OCI-LY7 (cell line): ENCODE data around the gene CTDSPL. TPM values are rescaled to one million over a fixed set of nuclear protein-coding genes. Genes with fewer than 3 reads are reported as not detected.

ENCODE experiments used
- BruUV-seq: library from RNA; stranded (reverse); fragments of 400-500 nt; replicated peaks from 2 replicates; lab custom pipeline; 2021; lab: Mats Ljungman, UMichigan
- CTCF ChIA-PET: fragments of 300-600 bp; sonication (Branson Sonifier 250); formaldehyde crosslinking; loops from one replicate; lab custom pipeline; 2022; ENCODE audit warnings: antibody characterized with exemption; ENCODE audit not compliant: unreplicated experiment; lab: Charles Lee
- POLR2A ChIA-PET: fragments of 300-600 bp; sonication (Branson Sonifier 250); formaldehyde crosslinking; loops from one replicate; lab custom pipeline; 2022; ENCODE audit warnings: antibody characterized with exemption; lab: Charles Lee
- DNase-seq: peaks from one replicate; pipeline ENCODE4 v3.0.0-alpha.2; 2015; ENCODE audit warnings: low spot score
- H2AFZ ChIP-seq: fragments of 200-600 bp; sonication (generic), shearing (Covaris generic); 2 replicates; pipeline ENCODE4 v1.6.1; 2014; ENCODE audit warnings: mild to moderate bottlenecking, antibody characterized with exemption, low read length, moderate library complexity
- H3K27ac ChIP-seq: fragments of 200-600 bp; sonication (generic); 2 replicates; pipeline ENCODE4 v1.5.1; 2014; ENCODE audit warnings: mixed run types, low read depth, mild to moderate bottlenecking, moderate library complexity, low read length, inconsistent platforms; ENCODE audit not compliant: poor library complexity, severe bottlenecking
- H3K36me3 ChIP-seq: fragments of 200-600 bp; sonication (generic); 2 replicates; pipeline ENCODE4 v1.6.1; 2014; ENCODE audit warnings: mild to moderate bottlenecking, antibody characterized with exemption, low read length, moderate library complexity, mixed read lengths; ENCODE audit not compliant: insufficient read depth
- H3K4me1 ChIP-seq: fragments of 200-600 bp; sonication (generic); 2 replicates; pipeline ENCODE4 v1.5.1; 2014; ENCODE audit warnings: mild to moderate bottlenecking, low read length; ENCODE audit not compliant: insufficient read depth, poor library complexity, severe bottlenecking
- H3K4me2 ChIP-seq: fragments of 200-600 bp; sonication (generic); 2 replicates; pipeline ENCODE4 v1.6.1; 2014; ENCODE audit warnings: mild to moderate bottlenecking, low read length
- H3K4me3 ChIP-seq: fragments of 200-600 bp; sonication (generic); 2 replicates; pipeline ENCODE4 v1.5.1; 2014; ENCODE audit warnings: mild to moderate bottlenecking, low read depth, low read length; ENCODE audit not compliant: poor library complexity, severe bottlenecking
- H3K79me2 ChIP-seq: fragments of 200-600 bp; sonication (generic); 2 replicates; pipeline ENCODE4 v1.6.1; 2016; ENCODE audit warnings: low read depth, mild to moderate bottlenecking, low read length, moderate library complexity, mixed read lengths; ENCODE audit not compliant: insufficient read depth
- H3K9me2 ChIP-seq: fragments of 200-600 bp; sonication (generic); 2 replicates; pipeline ENCODE4 v1.6.1; 2016; ENCODE audit warnings: mild to moderate bottlenecking, low read length, mixed read lengths; ENCODE audit not compliant: insufficient read depth
- H3K9me3 ChIP-seq: fragments of 200-600 bp; sonication (generic); 2 replicates; pipeline ENCODE4 v1.6.1; 2014; ENCODE audit warnings: mild to moderate bottlenecking, mixed run types, low read length, mixed read lengths
- H4K20me1 ChIP-seq: fragments of 200-600 bp; sonication (generic); 2 replicates; pipeline ENCODE4 v1.6.1; 2014; ENCODE audit warnings: mild to moderate bottlenecking, antibody characterized with exemption, low read length, moderate library complexity, mixed read lengths; ENCODE audit not compliant: insufficient read depth
- EZH2phosphoT487 ChIP-seq: fragments of 200-600 bp; sonication (generic); IDR thresholded peaks from 2 replicates; pipeline ENCODE4 v1.6.1; 2018; ENCODE audit warnings: low read depth, borderline replicate concordance, mild to moderate bottlenecking, mixed run types, antibody characterized with exemption, low read length, moderate library complexity, mixed read lengths
- intact Hi-C: fragments of 100-400 bp; cut with micrococcal nuclease; formaldehyde crosslinking; loops from one replicate; pipeline ENCODE4 v1.10.0; 2022; ENCODE audit not compliant: unreplicated experiment
- total RNA-seq, 2 experiments: library from RNA; depleted of rRNA in 1 of 2; stranded (reverse); fragments of >200 nt in 1 of 2; shearing (Covaris generic) in 1 of 2; gene quantifications; 2 replicates each; pipeline ENCODE4 v1.2.3, GENCODE V29; 2014 to 2022
- TF ChIP-seq, protein P1 (sequence below): fragments of 200-600 bp; sonication (generic); conservative IDR thresholded peaks from 2 replicates; pipeline ENCODE4 v1.5.1; 2014; ENCODE audit warnings: mild to moderate bottlenecking, antibody characterized with exemption, low read length, moderate library complexity, mixed read lengths

CTDSPL gene
- total RNA-seq, 2 experiments from 2014 or later, result 0.38 TPM; not detected in 1

DNA sequence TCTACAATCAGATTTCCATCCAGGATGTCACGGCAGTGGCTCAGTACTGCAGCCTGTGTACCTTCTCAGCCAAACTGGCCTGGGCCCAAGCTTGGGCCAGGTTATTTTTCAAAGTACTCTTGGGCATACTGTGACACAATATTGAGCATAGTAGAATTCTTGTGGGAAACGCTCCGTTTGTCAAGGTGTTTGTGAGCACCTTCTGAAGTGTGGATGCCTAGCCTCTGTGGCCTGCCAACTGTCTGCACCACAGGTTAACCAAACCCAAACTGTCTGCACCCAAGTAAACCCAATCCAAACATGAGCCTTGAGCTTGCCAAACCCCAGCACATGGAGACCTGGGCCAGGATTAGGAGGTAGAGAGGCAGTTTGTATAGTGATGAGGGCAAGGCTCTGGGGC, 25.4 kb downstream of the CTDSPL start:
- TF ChIP-seq EZH2phosphoT487, result no peak
- TF ChIP-seq, protein P1, sequence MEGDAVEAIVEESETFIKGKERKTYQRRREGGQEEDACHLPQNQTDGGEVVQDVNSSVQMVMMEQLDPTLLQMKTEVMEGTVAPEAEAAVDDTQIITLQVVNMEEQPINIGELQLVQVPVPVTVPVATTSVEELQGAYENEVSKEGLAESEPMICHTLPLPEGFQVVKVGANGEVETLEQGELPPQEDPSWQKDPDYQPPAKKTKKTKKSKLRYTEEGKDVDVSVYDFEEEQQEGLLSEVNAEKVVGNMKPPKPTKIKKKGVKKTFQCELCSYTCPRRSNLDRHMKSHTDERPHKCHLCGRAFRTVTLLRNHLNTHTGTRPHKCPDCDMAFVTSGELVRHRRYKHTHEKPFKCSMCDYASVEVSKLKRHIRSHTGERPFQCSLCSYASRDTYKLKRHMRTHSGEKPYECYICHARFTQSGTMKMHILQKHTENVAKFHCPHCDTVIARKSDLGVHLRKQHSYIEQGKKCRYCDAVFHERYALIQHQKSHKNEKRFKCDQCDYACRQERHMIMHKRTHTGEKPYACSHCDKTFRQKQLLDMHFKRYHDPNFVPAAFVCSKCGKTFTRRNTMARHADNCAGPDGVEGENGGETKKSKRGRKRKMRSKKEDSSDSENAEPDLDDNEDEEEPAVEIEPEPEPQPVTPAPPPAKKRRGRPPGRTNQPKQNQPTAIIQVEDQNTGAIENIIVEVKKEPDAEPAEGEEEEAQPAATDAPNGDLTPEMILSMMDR, result no peak
- CTCF ChIA-PET, result no interaction called here

DNA sequence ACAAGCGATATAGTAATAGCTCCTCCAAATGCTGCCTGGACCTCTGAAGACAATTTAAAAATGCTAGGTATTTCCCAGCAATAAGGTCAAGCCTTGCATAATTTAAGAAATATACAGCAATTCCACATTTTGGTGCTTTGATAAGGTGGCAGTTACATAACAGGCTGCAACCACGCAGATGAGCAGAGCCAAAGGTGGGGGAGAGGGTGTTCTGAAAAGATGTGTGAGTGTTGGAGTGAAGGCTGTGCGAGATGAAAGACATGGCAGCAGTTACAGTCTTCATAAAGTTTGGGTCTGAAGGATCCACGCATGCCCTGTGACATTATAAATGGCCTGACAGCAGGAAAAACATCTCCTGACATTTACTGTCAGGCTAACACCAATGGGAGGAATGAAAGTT, 26.1 kb downstream of the CTDSPL start:
- TF ChIP-seq, protein P1, result no peak
- no peak for TF ChIP-seq EZH2phosphoT487
- Histone ChIP-seq H3K9me3 (no peaks in the 10 kb centered on the region), H3K4me1 (peaks cover 15% of the 10 kb centered on the region), H3K9me2 (no peaks in the 10 kb centered on the region), H3K27ac (no peak overlapping the region), H3K36me3 (no peaks in the 10 kb centered on the region), H3K79me2 (no peaks in the 10 kb centered on the region), H3K4me2 (no peak overlapping the region), H4K20me1 (no peaks in the 10 kb centered on the region), H2AFZ (peak overlapping the region; percentile 43; the same call in 1 of the 2 replicates), H3K4me3 (no peak overlapping the region)
- ChIA-PET CTCF (no interaction called here), POLR2A (interaction anchor here (0.6 to 1.1 kb wide), 3 partner anchors 12 to 69 kb away, joined by 3 to 4 read pairs (median 3); no protein-coding TSS in a partner anchor)
- DNase-seq, result no peak
- no TSS peak for BruUV-seq
- intact Hi-C loops, result no loop called here

More for the DNA sequence above, 25.4 kb downstream of the CTDSPL start:
- POLR2A ChIA-PET, result interaction anchor here (1.1 to 1.2 kb wide), 3 partner anchors 10 to 24 kb away, joined by 3 to 4 read pairs (median 3); no protein-coding TSS in a partner anchor
- Histone ChIP-seq H3K9me3 (no peaks in the 10 kb centered on the region), H4K20me1 (no peaks in the 10 kb centered on the region), H3K79me2 (no peaks in the 10 kb centered on the region), H2AFZ (no peak overlapping the region), H3K4me1 (peaks cover 11% of the 10 kb centered on the region), H3K27ac (no peak overlapping the region), H3K4me2 (no peak overlapping the region), H3K4me3 (no peak overlapping the region), H3K36me3 (no peaks in the 10 kb centered on the region), H3K9me2 (no peaks in the 10 kb centered on the region)
- BruUV-seq, result no TSS peak
- intact Hi-C loops, result no loop called here
- no peak for DNase-seq

DNA sequence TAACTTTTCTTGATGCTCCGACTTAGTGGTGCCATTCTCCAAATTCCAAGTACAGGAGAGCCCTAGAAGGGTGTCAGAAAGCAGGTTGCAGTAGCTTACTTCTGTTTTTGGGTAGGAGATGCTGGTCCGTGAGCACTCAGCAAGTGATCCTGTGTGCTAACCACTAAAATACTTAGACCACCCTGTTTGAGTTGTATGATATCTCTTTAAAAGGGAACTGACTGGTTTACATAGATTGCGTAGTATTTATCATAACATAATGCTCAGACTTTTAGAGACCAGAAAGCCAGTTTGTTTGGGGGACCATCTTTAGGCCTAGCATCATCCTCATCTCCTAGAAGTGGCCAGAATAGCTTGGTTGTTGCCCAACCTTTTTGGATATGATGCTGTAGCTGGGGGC, 26.7 kb downstream of the CTDSPL start:
- TF ChIP-seq EZH2phosphoT487, result no peak
- TF ChIP-seq, protein P1, result no peak
- no peak overlapping the region for H3K4me2 ChIP-seq
- intact Hi-C loops, result no loop called here
- ChIA-PET CTCF (no interaction called here), POLR2A (interaction anchor here (0.6 to 2.2 kb wide), 3 partner anchors 17 to 242 kb away, joined by 3 to 4 read pairs (median 3); no protein-coding TSS in a partner anchor)
- BruUV-seq, result no TSS peak
- H2AFZ ChIP-seq, result peak overlapping the region; percentile 43
- H3K79me2 ChIP-seq, result no peaks in the 10 kb centered on the region
- H3K36me3 ChIP-seq, result no peaks in the 10 kb centered on the region
- peaks cover 21% of the 10 kb centered on the region for H3K4me1 ChIP-seq
- H3K27ac ChIP-seq, result no peak overlapping the region
- DNase-seq, result no peak
- no peaks in the 10 kb centered on the region for H3K9me3 ChIP-seq
- no peaks in the 10 kb centered on the region for H3K9me2 ChIP-seq
- H3K4me3 ChIP-seq, result no peak overlapping the region
- no peaks in the 10 kb centered on the region for H4K20me1 ChIP-seq
